ENCODE data around the gene ESR1. TPM values are rescaled to one million over a fixed set of nuclear protein-coding genes. Genes with fewer than 3 reads are reported as not detected.

Gene ESR1
- total and polyA plus RNA-seq, 11 donors: 0.15 to 3.5 (median 0.93) TPM

GRCh38 chr6:152094992-152095592 lies 287.6 kb downstream of the ESR1 start:
- Histone ChIP-seq H3K9me3 (no peaks in the 10 kb centered on the region), H3K4me1 (peaks cover 0 to 51% (median 15%) of the 10 kb centered on the region in 12 donors), H3K27me3 (no peaks in the 10 kb centered on the region), H3K4me3 (no peak overlapping the region), H3K36me3 (no peaks in the 10 kb centered on the region), H3K27ac (peak overlapping the region in 9 of 12 donors; percentile 24 to 65 (median 51))
- peak; percentile 34 to 94 (median 89) for ATAC-seq
- TF ChIP-seq POLR2A (IDR thresholded peaks at IDR 0.05) (no peak), CTCF (IDR thresholded peaks at IDR 0.05) (no peak)
- peak; percentile 38 to 89 (median 73) for DNase-seq
- WGBS, 4 donors: 51 to 77% (median 65%) methylated on average over 3 of the region's 3 CpGs
- intact Hi-C loops (cut with DNase I): no loop called here

- Histone ChIP-seq H3K4me3 (no peak overlapping the region), H3K4me1 (peaks cover 0 to 44% (median 16%) of the 10 kb centered on the region in 12 donors), H3K27ac (no peak overlapping the region), H3K27me3 (no peaks in the 10 kb centered on the region), H3K36me3 (no peaks in the 10 kb centered on the region), H3K9me3 (no peaks in the 10 kb centered on the region)
- DNase-seq: no peak
- TF ChIP-seq POLR2A (IDR thresholded peaks at IDR 0.05) (no peak), CTCF (IDR thresholded peaks at IDR 0.05) (no peak)
- intact Hi-C loops (cut with DNase I): no loop called here
- no peak for ATAC-seq
- WGBS, 4 donors: 59 to 77% (median 67%) methylated on average over 5 of the region's 5 CpGs
Measured at GRCh38 chr6:152096863-152097496, 289.5 kb downstream of the ESR1 start.

GRCh38 chr6:152098683-152099082 lies 291.2 kb downstream of the ESR1 start:
- H3K27me3 ChIP-seq: no peaks in the 10 kb centered on the region
- H3K36me3 ChIP-seq: no peaks in the 10 kb centered on the region
- no peak for TF ChIP-seq CTCF (IDR thresholded peaks at IDR 0.05)
- no peak for TF ChIP-seq POLR2A (IDR thresholded peaks at IDR 0.05)
- WGBS, 4 donors: 88 to 93% (median 91%) methylated on average over 14 of the region's 14 CpGs
- H3K4me1 ChIP-seq: peaks cover 0 to 36% (median 14%) of the 10 kb centered on the region in 12 donors
- ATAC-seq (no peak), DNase-seq (no peak)
- intact Hi-C loops (cut with DNase I): no loop called here
- H3K4me3 ChIP-seq: no peak overlapping the region
- no peaks in the 10 kb centered on the region for H3K9me3 ChIP-seq
- H3K27ac ChIP-seq: no peak overlapping the region

GRCh38 chr6:152099446-152100182 lies 292.1 kb downstream of the ESR1 start:
- Histone ChIP-seq H3K27ac (peak overlapping the region in 9 of 12 donors; percentile 4 to 68 (median 50)), H3K36me3 (no peaks in the 10 kb centered on the region), H3K9me3 (no peaks in the 10 kb centered on the region), H3K4me1 (peaks cover 0 to 33% (median 14%) of the 10 kb centered on the region in 12 donors), H3K4me3 (no peak overlapping the region), H3K27me3 (no peaks in the 10 kb centered on the region)
- 60 to 70% (median 63%) methylated on average over 4 of the region's 4 CpGs for WGBS, 4 donors
- intact Hi-C loops (cut with DNase I): no loop called here
- TF ChIP-seq POLR2A (IDR thresholded peaks at IDR 0.05): no peak
- no peak for TF ChIP-seq CTCF (IDR thresholded peaks at IDR 0.05)
- ATAC-seq (peak in 2 of 4 donors; percentile 3 to 12), DNase-seq (no peak)
